Measurements from ENCODE around the gene SLC7A6OS. TPM values are rescaled to one million over a fixed set of nuclear protein-coding genes. Genes with fewer than 3 reads are reported as not detected.

Gene SLC7A6OS
- total RNA-seq, 2 experiments from 2014 or later, result 28.6 to 33.4 TPM

DNA sequence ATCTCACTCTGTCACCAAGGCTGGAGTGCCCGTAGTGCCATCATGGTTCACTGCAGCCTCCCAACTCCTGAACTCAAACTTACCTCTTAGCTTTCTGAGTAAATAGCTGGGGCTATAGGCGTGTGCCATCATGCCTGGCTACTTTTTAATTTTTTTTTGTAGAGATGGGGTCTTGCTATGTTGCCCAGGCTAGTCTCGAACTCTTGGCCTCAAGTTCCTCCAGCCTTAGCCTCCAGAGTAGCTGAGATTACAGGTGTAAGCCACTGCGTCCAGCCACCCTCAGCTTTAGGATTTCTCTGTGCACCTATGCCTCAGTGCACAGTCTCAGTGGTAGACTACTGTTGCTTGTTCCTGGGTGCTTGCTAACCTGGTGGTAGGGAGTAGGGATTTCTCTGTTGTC is 41.0 kb downstream of the SLC7A6OS start:
- Histone ChIP-seq H3K4me2 (ENCODE audit: low read length) (no peak overlapping the region), H3K79me2 (ENCODE audit: insufficient read depth, low read depth, low read length) (peaks cover 93% of the 10 kb centered on the region), H3K36me3 (ENCODE audit: insufficient read depth, low read length) (peaks cover 71% of the 10 kb centered on the region), H3K27ac (ENCODE audit: low read depth, low read length, poor library complexity, severe bottlenecking) (peak overlapping the region; percentile 10), H3K9me3 (ENCODE audit: low read length) (no peaks in the 10 kb centered on the region), H2AFZ (ENCODE audit: low read length) (no peak overlapping the region), H3K4me1 (ENCODE audit: insufficient read depth, low read length, poor library complexity, severe bottlenecking) (peaks cover 68% of the 10 kb centered on the region), H4K20me1 (ENCODE audit: insufficient read depth, low read length) (peaks cover 8% of the 10 kb centered on the region; the same call in 1 of the 2 replicates), H3K9me2 (ENCODE audit: insufficient read depth, low read length) (no peaks in the 10 kb centered on the region), H3K4me3 (ENCODE audit: low read depth, low read length, poor library complexity, severe bottlenecking) (no peak overlapping the region)
- intact Hi-C loops (cut with micrococcal nuclease; ENCODE audit: unreplicated experiment), result no loop called here
- no TSS peak for BruUV-seq (replicated peaks)
- DNase-seq (ENCODE audit: low spot score), result no peak
- POLR2A ChIA-PET, result no interaction called here
- CTCF ChIA-PET (ENCODE audit: unreplicated experiment), result no interaction called here
- TF ChIP-seq, protein P1, sequence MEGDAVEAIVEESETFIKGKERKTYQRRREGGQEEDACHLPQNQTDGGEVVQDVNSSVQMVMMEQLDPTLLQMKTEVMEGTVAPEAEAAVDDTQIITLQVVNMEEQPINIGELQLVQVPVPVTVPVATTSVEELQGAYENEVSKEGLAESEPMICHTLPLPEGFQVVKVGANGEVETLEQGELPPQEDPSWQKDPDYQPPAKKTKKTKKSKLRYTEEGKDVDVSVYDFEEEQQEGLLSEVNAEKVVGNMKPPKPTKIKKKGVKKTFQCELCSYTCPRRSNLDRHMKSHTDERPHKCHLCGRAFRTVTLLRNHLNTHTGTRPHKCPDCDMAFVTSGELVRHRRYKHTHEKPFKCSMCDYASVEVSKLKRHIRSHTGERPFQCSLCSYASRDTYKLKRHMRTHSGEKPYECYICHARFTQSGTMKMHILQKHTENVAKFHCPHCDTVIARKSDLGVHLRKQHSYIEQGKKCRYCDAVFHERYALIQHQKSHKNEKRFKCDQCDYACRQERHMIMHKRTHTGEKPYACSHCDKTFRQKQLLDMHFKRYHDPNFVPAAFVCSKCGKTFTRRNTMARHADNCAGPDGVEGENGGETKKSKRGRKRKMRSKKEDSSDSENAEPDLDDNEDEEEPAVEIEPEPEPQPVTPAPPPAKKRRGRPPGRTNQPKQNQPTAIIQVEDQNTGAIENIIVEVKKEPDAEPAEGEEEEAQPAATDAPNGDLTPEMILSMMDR (conservative IDR thresholded peaks at IDR 0.05; ENCODE audit: low read length), result no peak
- no peak for TF ChIP-seq EZH2phosphoT487 (IDR thresholded peaks at IDR 0.05; ENCODE audit: borderline replicate concordance, low read depth, low read length)

DNA sequence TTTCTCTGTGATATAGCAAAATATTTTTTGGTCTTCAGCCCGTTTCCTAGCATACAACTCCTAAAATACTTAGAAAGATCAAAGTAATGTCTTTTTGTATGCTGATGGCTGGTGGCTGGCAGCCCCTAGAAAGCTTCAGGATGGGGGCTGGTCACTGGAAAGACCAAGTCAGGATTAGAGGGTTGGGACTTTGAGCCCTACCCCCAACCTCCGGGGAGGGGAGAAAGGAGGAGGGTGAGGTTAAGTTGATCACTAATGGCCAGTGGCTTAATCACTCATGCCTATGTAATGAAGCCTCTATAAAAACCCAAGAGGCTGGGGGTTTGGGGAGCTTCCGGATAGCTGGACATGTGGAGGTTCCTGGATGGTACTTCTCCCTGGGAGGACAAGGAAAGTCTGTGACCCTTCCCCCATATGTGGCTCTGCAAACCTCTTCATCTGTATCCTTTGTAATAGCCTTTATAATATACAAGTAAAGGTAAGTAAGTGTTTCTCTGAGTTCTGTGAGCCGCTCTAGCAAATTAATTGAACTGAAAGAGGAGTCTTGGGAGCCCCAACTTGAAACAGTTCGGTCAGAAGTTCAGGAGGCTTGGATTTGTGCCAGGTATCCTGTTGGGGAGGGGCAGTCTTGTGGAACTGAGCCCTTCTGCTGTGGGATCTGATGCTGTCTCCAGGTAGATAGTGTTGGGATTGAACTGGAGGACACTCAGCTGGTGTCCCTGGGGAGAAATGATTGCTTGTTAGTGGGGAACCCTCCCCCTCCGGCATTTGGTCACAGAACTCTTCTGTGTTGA is 42.9 kb downstream of the SLC7A6OS start:
- peaks cover 75% of the 10 kb centered on the region for H3K79me2 ChIP-seq (ENCODE audit: insufficient read depth, low read depth, low read length)
- H2AFZ ChIP-seq (ENCODE audit: low read length), result no peak overlapping the region
- intact Hi-C loops (cut with micrococcal nuclease; ENCODE audit: unreplicated experiment), result no loop called here
- TF ChIP-seq, protein P1 (conservative IDR thresholded peaks at IDR 0.05; ENCODE audit: low read length), result no peak
- TF ChIP-seq EZH2phosphoT487 (IDR thresholded peaks at IDR 0.05; ENCODE audit: borderline replicate concordance, low read depth, low read length), result no peak
- H3K27ac ChIP-seq (ENCODE audit: low read depth, low read length, poor library complexity, severe bottlenecking), result no peak overlapping the region
- no peaks in the 10 kb centered on the region for H3K9me3 ChIP-seq (ENCODE audit: low read length)
- peaks cover 56% of the 10 kb centered on the region for H3K4me1 ChIP-seq (ENCODE audit: insufficient read depth, low read length, poor library complexity, severe bottlenecking)
- ChIA-PET POLR2A (interaction anchor here (0.8 to 2.2 kb wide), 4 partner anchors 12 to 724 kb away, joined by 3 to 8 read pairs (median 5); no protein-coding TSS in a partner anchor), CTCF (ENCODE audit: unreplicated experiment) (no interaction called here)
- peaks cover 51% of the 10 kb centered on the region for H3K36me3 ChIP-seq (ENCODE audit: insufficient read depth, low read length)
- H4K20me1 ChIP-seq (ENCODE audit: insufficient read depth, low read length), result peaks cover 8% of the 10 kb centered on the region; the same call in 1 of the 2 replicates
- H3K9me2 ChIP-seq (ENCODE audit: insufficient read depth, low read length), result no peaks in the 10 kb centered on the region
- no TSS peak for BruUV-seq (replicated peaks)
- DNase-seq (ENCODE audit: low spot score), result no peak
- peak overlapping the region; percentile 43; the same call in 1 of the 2 replicates for H3K4me2 ChIP-seq (ENCODE audit: low read length)
- no peak overlapping the region for H3K4me3 ChIP-seq (ENCODE audit: low read depth, low read length, poor library complexity, severe bottlenecking)

Measured in OCI-LY7 (cell line).